A673 (cell line): ENCODE measurements around the gene NOLC1. TPM values are rescaled to one million over a fixed set of nuclear protein-coding genes. Genes with fewer than 3 reads are reported as not detected.

ENCODE experiments used
- BruUV-seq: library from RNA; stranded (reverse); fragments of 400-500 nt; replicated peaks from 2 replicates; lab custom pipeline; 2021; lab: Mats Ljungman, UMichigan
- CTCF ChIA-PET: fragments of 300-600 bp; sonication (Branson Sonifier 250); formaldehyde crosslinking; loops from one replicate; lab custom pipeline; 2022; ENCODE audit warnings: antibody characterized with exemption; lab: Charles Lee
- POLR2A ChIA-PET: fragments of 300-600 bp; sonication (Branson Sonifier 250); formaldehyde crosslinking; loops from one replicate; lab custom pipeline; 2022; ENCODE audit warnings: antibody characterized with exemption; ENCODE audit not compliant: low non-redundant PET; lab: Charles Lee
- DNase-seq: peaks from one replicate; pipeline ENCODE4 v3.0.0-alpha.2; 2015; ENCODE audit warnings: low spot score
- H3K27ac ChIP-seq: fragments of 200-600 bp; sonication (generic); 2 replicates; pipeline ENCODE4 v1.5.1; 2016; ENCODE audit warnings: mixed run types, low read depth, mild to moderate bottlenecking, mixed read lengths, antibody characterized with exemption, low read length; ENCODE audit not compliant: poor library complexity, severe bottlenecking
- H3K27me3 ChIP-seq: fragments of 200-600 bp; sonication (generic); replicated peaks from 2 replicates; pipeline ENCODE4 v1.6.1; 2017; ENCODE audit warnings: mixed run types, low read depth, mild to moderate bottlenecking, mixed read lengths, antibody characterized with exemption, low read length; ENCODE audit not compliant: insufficient read depth, poor library complexity
- H3K36me3 ChIP-seq: fragments of 200-600 bp; sonication (generic); 2 replicates; pipeline ENCODE4 v1.6.1; 2016; ENCODE audit warnings: mixed run types, mild to moderate bottlenecking, mixed read lengths, antibody characterized with exemption, low read length; ENCODE audit not compliant: insufficient read depth, poor library complexity, severe bottlenecking
- H3K4me1 ChIP-seq: fragments of 200-600 bp; sonication (generic); 2 replicates; pipeline ENCODE4 v1.6.1; 2017; ENCODE audit warnings: mixed run types, mild to moderate bottlenecking, mixed read lengths, antibody characterized with exemption, low read length; ENCODE audit not compliant: insufficient read depth, poor library complexity, severe bottlenecking
- H3K4me3 ChIP-seq: fragments of 200-600 bp; sonication (generic); 2 replicates; pipeline ENCODE4 v1.5.1; 2016; ENCODE audit warnings: low read depth, mixed run types, mild to moderate bottlenecking, mixed read lengths, low read length; ENCODE audit not compliant: poor library complexity, severe bottlenecking
- H3K9me3 ChIP-seq: fragments of 200-600 bp; sonication (generic); 2 replicates; pipeline ENCODE4 v1.6.1; 2016; ENCODE audit warnings: mixed run types, low read depth, mild to moderate bottlenecking, mixed read lengths, antibody characterized with exemption, low read length; ENCODE audit not compliant: poor library complexity, severe bottlenecking
- EZH2 ChIP-seq: fragments of 200-600 bp; sonication (generic); IDR thresholded peaks from 2 replicates; pipeline ENCODE4 v1.6.1; 2017; ENCODE audit warnings: borderline replicate concordance, low read depth, mild to moderate bottlenecking, mixed read lengths, antibody characterized with exemption, low read length; ENCODE audit not compliant: poor library complexity, severe bottlenecking
- intact Hi-C: fragments of 100-400 bp; cut with micrococcal nuclease; formaldehyde crosslinking; loops from one replicate; pipeline ENCODE4 v1.10.0; 2022; ENCODE audit not compliant: unreplicated experiment
- total RNA-seq: library from RNA; stranded (reverse); gene quantifications from 2 replicates; pipeline ENCODE4 v1.2.3, GENCODE V29; 2021
- TF ChIP-seq, protein P1 (sequence below): fragments of 300-800, 200-600 bp; sonication (generic); conservative IDR thresholded peaks from 2 replicates; pipeline ENCODE4 v1.5.1; 2017; ENCODE audit warnings: low read depth, mild to moderate bottlenecking, antibody characterized with exemption, low read length, moderate library complexity, mixed read lengths

Gene NOLC1
- total RNA-seq, 1 experiment from 2014 or later: 225 TPM

GRCh38 chr10:102163342-102163989 lies 11.3 kb downstream of the NOLC1 start:
- CTCF ChIA-PET: no interaction called here
- no peaks in the 10 kb centered on the region for H3K27me3 ChIP-seq
- H3K36me3 ChIP-seq: peaks cover 56% of the 10 kb centered on the region
- H3K27ac ChIP-seq: no peak overlapping the region
- POLR2A ChIA-PET: no interaction called here
- H3K9me3 ChIP-seq: no peaks in the 10 kb centered on the region
- TF ChIP-seq, protein P1, sequence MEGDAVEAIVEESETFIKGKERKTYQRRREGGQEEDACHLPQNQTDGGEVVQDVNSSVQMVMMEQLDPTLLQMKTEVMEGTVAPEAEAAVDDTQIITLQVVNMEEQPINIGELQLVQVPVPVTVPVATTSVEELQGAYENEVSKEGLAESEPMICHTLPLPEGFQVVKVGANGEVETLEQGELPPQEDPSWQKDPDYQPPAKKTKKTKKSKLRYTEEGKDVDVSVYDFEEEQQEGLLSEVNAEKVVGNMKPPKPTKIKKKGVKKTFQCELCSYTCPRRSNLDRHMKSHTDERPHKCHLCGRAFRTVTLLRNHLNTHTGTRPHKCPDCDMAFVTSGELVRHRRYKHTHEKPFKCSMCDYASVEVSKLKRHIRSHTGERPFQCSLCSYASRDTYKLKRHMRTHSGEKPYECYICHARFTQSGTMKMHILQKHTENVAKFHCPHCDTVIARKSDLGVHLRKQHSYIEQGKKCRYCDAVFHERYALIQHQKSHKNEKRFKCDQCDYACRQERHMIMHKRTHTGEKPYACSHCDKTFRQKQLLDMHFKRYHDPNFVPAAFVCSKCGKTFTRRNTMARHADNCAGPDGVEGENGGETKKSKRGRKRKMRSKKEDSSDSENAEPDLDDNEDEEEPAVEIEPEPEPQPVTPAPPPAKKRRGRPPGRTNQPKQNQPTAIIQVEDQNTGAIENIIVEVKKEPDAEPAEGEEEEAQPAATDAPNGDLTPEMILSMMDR: no peak
- no peak for TF ChIP-seq EZH2
- H3K4me3 ChIP-seq: no peak overlapping the region
- no peak for DNase-seq
- H3K4me1 ChIP-seq: no peaks in the 10 kb centered on the region
- TSS peak; percentile 40 for BruUV-seq
- intact Hi-C loops: loop anchor here (10.0 kb wide), 1 partner anchor 421 kb away; no protein-coding TSS in a partner anchor

GRCh38 chr10:102167861-102168260 lies 15.7 kb downstream of the NOLC1 start:
- no TSS peak for BruUV-seq
- no peak for TF ChIP-seq EZH2
- TF ChIP-seq, protein P1: no peak
- no peak overlapping the region for H3K4me3 ChIP-seq
- CTCF ChIA-PET: no interaction called here
- intact Hi-C loops: loop anchor here (2.0 to 10.0 kb wide), 3 partner anchors 59 to 417 kb away; partner anchors contain the start of genes ELOVL3 and NFKB2
- H3K4me1 ChIP-seq: no peaks in the 10 kb centered on the region
- no peak overlapping the region for H3K27ac ChIP-seq
- no peaks in the 10 kb centered on the region for H3K27me3 ChIP-seq
- no peaks in the 10 kb centered on the region for H3K9me3 ChIP-seq
- no peak for DNase-seq
- POLR2A ChIA-PET: no interaction called here
- peaks cover 12% of the 10 kb centered on the region for H3K36me3 ChIP-seq

DNA sequence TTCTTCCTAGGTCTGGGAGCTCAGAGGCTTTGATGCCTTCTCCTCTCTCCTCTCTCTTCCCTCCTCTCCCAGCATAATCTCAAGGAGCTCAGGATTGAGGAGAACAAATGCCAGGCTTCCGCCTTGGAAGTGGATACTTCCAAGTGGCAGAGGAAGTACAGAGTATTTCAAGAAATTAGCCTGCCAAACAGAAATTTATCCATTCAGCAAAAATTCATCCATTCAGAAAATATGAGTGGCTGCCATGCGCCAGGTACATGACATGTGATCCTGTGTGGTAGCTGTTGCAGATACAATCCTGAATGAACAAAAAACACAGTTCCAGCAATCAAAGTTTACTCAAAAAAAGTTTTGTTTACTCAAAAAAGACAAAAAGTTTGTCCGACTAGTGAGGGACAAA lies 18.4 kb downstream of the NOLC1 start:
- no peak for TF ChIP-seq EZH2
- TF ChIP-seq, protein P1: no peak
- Histone ChIP-seq H3K4me1 (no peaks in the 10 kb centered on the region), H3K27me3 (no peaks in the 10 kb centered on the region), H3K36me3 (no peaks in the 10 kb centered on the region), H3K27ac (no peak overlapping the region), H3K4me3 (no peak overlapping the region), H3K9me3 (no peaks in the 10 kb centered on the region)
- DNase-seq: no peak
- intact Hi-C loops: loop anchor here (5.0 kb wide), 1 partner anchor 167 kb away; no protein-coding TSS in a partner anchor
- ChIA-PET CTCF (interaction anchor here (0.6 to 1.8 kb wide), 3 partner anchors 56 to 387 kb away, joined by 5 to 18 read pairs (median 11); partner anchors contain the start of gene ELOVL3), POLR2A (no interaction called here)
- no TSS peak for BruUV-seq
